Measurements from ENCODE around the gene TMEM50A. TPM values are rescaled to one million over a fixed set of nuclear protein-coding genes. Genes with fewer than 3 reads are reported as not detected.
"Not testable (repeated sequence)": the region's sequence is repeated elsewhere in the genome, so short reads cannot be mapped to it uniquely, and the experiment has no call there.

Gene TMEM50A
- polyA plus RNA-seq, 2 of the 4 experiments (the other 2 are of a cell fraction), result 111 to 128 TPM

GRCh38 chr1:25361901-25362300, 23.8 kb downstream of the TMEM50A start:
- Histone ChIP-seq H3K4me1 (no peaks in the 10 kb centered on the region), H3K4me2 (no peak overlapping the region), H3K4me3 (no peak overlapping the region), H3K9me3 (no peaks in the 10 kb centered on the region), H3K27ac (no peak overlapping the region)
- no peak for ATAC-seq
- CTCF ChIA-PET, result no interaction called here
- no peak for TF ChIP-seq HMGXB4 (CRISPR knock-in tag; IDR thresholded peaks at IDR 0.05; ENCODE audit: borderline replicate concordance)
- no peak for TF ChIP-seq BHLHE40 (IDR thresholded peaks at IDR 0.05; ENCODE audit: low read depth, low read length)
- no peak for TF ChIP-seq CBX8 (IDR thresholded peaks at IDR 0.05)
- POLR2A ChIA-PET, result no interaction called here
- no peak for DNase-seq (ENCODE audit: low read depth in 1 of 2, low spot score in 1 of 2)
- no peak for FAIRE-seq
- 81% methylated on average over 2 of the region's 2 CpGs for WGBS (ENCODE audit: missing lambda C conversion rate)

- H3K4me3 ChIP-seq; POLR2A ChIA-PET; CTCF ChIA-PET; FAIRE-seq; H3K27ac ChIP-seq; ATAC-seq; H3K4me1 ChIP-seq; DNase-seq (ENCODE audit: low read depth in 1 of 2, low spot score in 1 of 2); H3K4me2 ChIP-seq; H3K9me3 ChIP-seq: not testable (repeated sequence)
- WGBS (ENCODE audit: missing lambda C conversion rate), result no CpG with 5 or more reads among the region's 17 CpGs
Measured at GRCh38 chr1:25362634-25363559, 24.8 kb downstream of the TMEM50A start.

DNA sequence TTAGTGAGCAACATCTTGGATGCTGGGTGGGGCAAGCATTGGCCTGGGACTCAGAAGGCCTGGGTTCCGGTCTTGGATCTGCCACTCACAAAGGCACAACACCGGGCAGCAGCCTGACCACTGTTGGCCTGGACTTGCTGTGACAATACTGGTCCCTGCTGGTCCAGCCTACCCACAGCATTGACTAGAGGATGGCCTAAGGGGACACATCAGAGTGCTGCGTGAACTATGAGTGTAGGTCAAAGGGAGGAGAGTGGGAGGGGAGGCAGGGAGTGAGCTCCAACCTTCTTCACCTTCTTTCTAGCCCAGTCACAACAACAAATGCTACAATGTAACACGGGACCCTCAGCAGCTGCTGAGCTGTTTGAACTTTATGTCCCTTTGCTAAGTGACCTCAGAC, 31.1 kb downstream of the TMEM50A start:
- CTCF ChIA-PET, result no interaction called here
- Histone ChIP-seq H3K9me3 (no peaks in the 10 kb centered on the region), H3K27ac (no peak overlapping the region), H3K4me3 (no peak overlapping the region), H3K4me1 (no peaks in the 10 kb centered on the region), H3K4me2 (no peak overlapping the region)
- DNase-seq (ENCODE audit: low read depth in 1 of 2, low spot score in 1 of 2) (no peak), FAIRE-seq (no peak), ATAC-seq (peak in 1 of 2 experiments; percentile 24; a peak in 1 of 6 replicates)
- WGBS (ENCODE audit: missing lambda C conversion rate), result 87% methylated on average over 4 of the region's 4 CpGs
- POLR2A ChIA-PET, result no interaction called here
- TF ChIP-seq MAZ (IDR thresholded peaks at IDR 0.05; ENCODE audit: borderline replicate concordance, low read depth, low read length), result no peak

DNA sequence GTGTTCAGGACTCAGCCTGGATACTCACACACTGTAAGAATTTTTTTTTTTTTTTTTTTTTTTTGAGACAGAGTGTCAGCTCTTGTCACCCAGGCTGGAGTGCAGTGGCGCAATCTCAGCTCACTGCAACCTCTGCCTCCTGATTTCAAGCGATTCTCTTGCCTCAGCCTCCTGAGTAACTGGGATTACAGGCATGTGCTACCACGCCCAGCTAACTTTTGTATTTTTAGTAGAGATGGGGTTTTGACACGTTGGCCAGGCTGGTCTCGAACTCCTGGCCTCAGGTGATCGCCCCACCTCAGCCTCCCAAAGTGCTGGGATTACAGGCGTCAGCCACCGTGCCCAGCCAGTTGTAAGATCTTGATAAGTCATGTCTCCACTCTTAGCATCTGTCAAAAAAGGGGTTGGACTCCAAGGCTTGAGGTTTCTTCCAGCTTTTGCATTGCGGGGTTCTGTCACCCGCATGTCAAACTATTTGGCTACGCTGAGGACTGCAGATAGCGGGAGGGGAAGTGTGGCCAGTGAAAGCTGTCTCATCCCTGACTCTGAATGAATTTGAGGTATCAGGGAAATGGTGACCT, 31.6 kb downstream of the TMEM50A start:
- H3K4me3 ChIP-seq; H3K9me3 ChIP-seq; H3K4me2 ChIP-seq; H3K27ac ChIP-seq; ATAC-seq; H3K4me1 ChIP-seq; FAIRE-seq; CTCF ChIA-PET; DNase-seq (ENCODE audit: low read depth in 1 of 2, low spot score in 1 of 2); POLR2A ChIA-PET: not testable (repeated sequence)
- WGBS (ENCODE audit: missing lambda C conversion rate), result 89% methylated on average over 12 of the region's 12 CpGs

- H3K27ac ChIP-seq; H3K4me3 ChIP-seq; H3K9me3 ChIP-seq; DNase-seq (ENCODE audit: low read depth in 1 of 2, low spot score in 1 of 2); CTCF ChIA-PET; H3K4me1 ChIP-seq; FAIRE-seq; POLR2A ChIA-PET; H3K4me2 ChIP-seq: not testable (repeated sequence)
- ATAC-seq, result peak in 1 of 2 experiments; percentile 32; a peak in 2 of 6 replicates
- 61% methylated on average over 7 of the region's 7 CpGs for WGBS (ENCODE audit: missing lambda C conversion rate)
Measured at GRCh38 chr1:25371757-25372156, 33.6 kb downstream of the TMEM50A start.

DNA sequence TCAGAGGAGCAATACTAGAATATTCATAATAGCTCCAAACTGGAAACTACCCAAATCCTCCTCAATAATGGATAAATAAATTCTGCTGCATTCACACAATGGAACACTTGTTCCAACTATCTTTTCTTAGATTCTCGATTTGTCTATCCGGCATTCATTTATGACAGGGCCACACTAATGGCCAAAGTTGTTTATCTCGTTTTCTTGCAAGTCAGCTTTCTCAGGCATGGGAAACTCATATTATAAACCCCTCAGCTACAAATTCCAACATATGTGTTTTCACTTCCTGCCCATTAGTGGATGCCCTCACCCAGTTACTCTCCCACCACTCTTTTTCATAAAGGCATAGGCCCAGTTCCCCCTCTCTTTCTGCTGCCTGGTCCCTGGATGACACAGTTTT, 40.2 kb downstream of the TMEM50A start:
- H3K4me3 ChIP-seq; DNase-seq (ENCODE audit: low read depth in 1 of 2, low spot score in 1 of 2); CTCF ChIA-PET; FAIRE-seq; H3K4me1 ChIP-seq; H3K27ac ChIP-seq; POLR2A ChIA-PET; H3K4me2 ChIP-seq; ATAC-seq; H3K9me3 ChIP-seq: not testable (repeated sequence)
- WGBS (ENCODE audit: missing lambda C conversion rate), result 61% methylated on average over 3 of the region's 3 CpGs

- 56% methylated on average over 1 of the region's 1 CpG for WGBS (ENCODE audit: missing lambda C conversion rate)
Measured at GRCh38 chr1:25382543-25382942, 44.4 kb downstream of the TMEM50A start.

GRCh38 chr1:25383090-25383489, 45.0 kb downstream of the TMEM50A start:
- FAIRE-seq; H3K4me1 ChIP-seq; DNase-seq (ENCODE audit: low read depth in 1 of 2, low spot score in 1 of 2); H3K27ac ChIP-seq; POLR2A ChIA-PET; H3K9me3 ChIP-seq; H3K4me3 ChIP-seq; ATAC-seq; H3K4me2 ChIP-seq; CTCF ChIA-PET: not testable (repeated sequence)
- WGBS (ENCODE audit: missing lambda C conversion rate), result 44% methylated on average over 1 of the region's 1 CpG

More at GRCh38 chr1:25382543-25382942, 44.4 kb downstream of the TMEM50A start:
- ATAC-seq; CTCF ChIA-PET; DNase-seq (ENCODE audit: low read depth in 1 of 2, low spot score in 1 of 2); H3K27ac ChIP-seq; H3K4me2 ChIP-seq; H3K4me3 ChIP-seq; H3K4me1 ChIP-seq; FAIRE-seq; H3K9me3 ChIP-seq; POLR2A ChIA-PET: not testable (repeated sequence)

GRCh38 chr1:25383875-25384274, 45.7 kb downstream of the TMEM50A start:
- DNase-seq (ENCODE audit: low read depth in 1 of 2, low spot score in 1 of 2); H3K4me3 ChIP-seq; H3K4me1 ChIP-seq; ATAC-seq; CTCF ChIA-PET; H3K27ac ChIP-seq; H3K9me3 ChIP-seq; POLR2A ChIA-PET; FAIRE-seq; H3K4me2 ChIP-seq: not testable (repeated sequence)
- WGBS (ENCODE audit: missing lambda C conversion rate), result no CpG with 5 or more reads among the region's 1 CpG

GRCh38 chr1:25387096-25387495, 49.0 kb downstream of the TMEM50A start:
- WGBS (ENCODE audit: missing lambda C conversion rate), result 27% methylated on average over 4 of the region's 4 CpGs
- H3K4me3 ChIP-seq; H3K4me1 ChIP-seq; CTCF ChIA-PET; ATAC-seq; FAIRE-seq; H3K4me2 ChIP-seq; DNase-seq (ENCODE audit: low read depth in 1 of 2, low spot score in 1 of 2); H3K27ac ChIP-seq; H3K9me3 ChIP-seq; POLR2A ChIA-PET: not testable (repeated sequence)

Data from A549 (cell line).